AG09319 (cell line): Measurements from ENCODE around the gene RIT2.

ENCODE experiments used
- DNase-seq: peaks from one replicate; pipeline ENCODE4 v3.0.0-alpha.2; 2010; ENCODE audit warnings: low read depth; ENCODE audit errors: extremely low read depth
- CTCF ChIP-seq: IDR thresholded peaks from 2 replicates; pipeline ENCODE4 v1.5.1; 2011; ENCODE audit warnings: low read depth, mild to moderate bottlenecking, inconsistent platforms, low read length, moderate library complexity

RIT2 gene

GRCh38 chr18:43148231-43148630 is 32.7 kb upstream of the RIT2 start:
- DNase-seq: no peak
- TF ChIP-seq CTCF: no peak

GRCh38 chr18:43141208-43141607 is 25.7 kb upstream of the RIT2 start:
- no peak for TF ChIP-seq CTCF
- DNase-seq: no peak

- no peak for DNase-seq
- TF ChIP-seq CTCF: no peak
These were observed 23.9 kb upstream of the RIT2 start for GRCh38 chr18:43139288-43139946.

GRCh38 chr18:43134876-43135275 is 19.4 kb upstream of the RIT2 start:
- TF ChIP-seq CTCF: no peak
- DNase-seq: no peak

- DNase-seq: no peak
- no peak for TF ChIP-seq CTCF
These were observed 15.3 kb upstream of the RIT2 start for GRCh38 chr18:43130716-43131260.

- TF ChIP-seq CTCF: no peak
- DNase-seq: no peak
These were observed 14.6 kb upstream of the RIT2 start for GRCh38 chr18:43129946-43130524.

- no peak for DNase-seq
- no peak for TF ChIP-seq CTCF
These were observed 10.0 kb upstream of the RIT2 start for GRCh38 chr18:43125471-43125870.
